HG02943 (cell line): ENCODE measurements around the gene AMHR2.

Source experiments
- ATAC-seq: cut with Tn5 transposase; IDR thresholded peaks from one replicate; pipeline ENCODE4 v1.9.1; 2021; ENCODE audit warnings: mild to moderate bottlenecking, low read depth, moderate library complexity; ENCODE audit not compliant: unreplicated experiment

Gene AMHR2

GRCh38 chr12:53451661-53452158 is 28.1 kb downstream of the AMHR2 start, which contains the start of gene PCBP2:
TSS of gene PCBP2 (plus strand) at chr12:53452102. CDS start at chr12:53454801, 2,699 bp downstream.
- ATAC-seq = peak; percentile 94

- ATAC-seq = no peak
Measured at GRCh38 chr12:53452159-53453077, 28.8 kb downstream of the AMHR2 start.

- ATAC-seq = no peak
Measured at GRCh38 chr12:53453953-53454640, 30.4 kb downstream of the AMHR2 start.

DNA sequence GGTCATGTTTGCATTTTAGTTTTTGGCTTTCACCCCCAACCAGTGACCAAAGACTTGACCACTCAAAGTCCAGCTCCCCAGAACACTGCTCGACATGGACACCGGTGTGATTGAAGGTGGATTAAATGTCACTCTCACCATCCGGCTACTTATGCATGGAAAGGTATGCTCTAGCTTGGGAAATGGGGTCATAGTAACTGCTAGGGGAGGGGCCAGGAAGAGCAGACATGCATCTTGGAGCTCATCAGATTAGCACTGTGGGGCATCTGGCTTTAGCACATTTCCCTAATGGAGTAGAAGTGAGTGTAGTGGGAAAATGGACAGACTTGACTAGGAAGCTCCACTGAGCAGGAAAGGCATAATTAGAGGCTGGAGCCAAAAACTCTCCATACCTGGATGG is 31.1 kb downstream of the AMHR2 start:
- ATAC-seq = no peak

DNA sequence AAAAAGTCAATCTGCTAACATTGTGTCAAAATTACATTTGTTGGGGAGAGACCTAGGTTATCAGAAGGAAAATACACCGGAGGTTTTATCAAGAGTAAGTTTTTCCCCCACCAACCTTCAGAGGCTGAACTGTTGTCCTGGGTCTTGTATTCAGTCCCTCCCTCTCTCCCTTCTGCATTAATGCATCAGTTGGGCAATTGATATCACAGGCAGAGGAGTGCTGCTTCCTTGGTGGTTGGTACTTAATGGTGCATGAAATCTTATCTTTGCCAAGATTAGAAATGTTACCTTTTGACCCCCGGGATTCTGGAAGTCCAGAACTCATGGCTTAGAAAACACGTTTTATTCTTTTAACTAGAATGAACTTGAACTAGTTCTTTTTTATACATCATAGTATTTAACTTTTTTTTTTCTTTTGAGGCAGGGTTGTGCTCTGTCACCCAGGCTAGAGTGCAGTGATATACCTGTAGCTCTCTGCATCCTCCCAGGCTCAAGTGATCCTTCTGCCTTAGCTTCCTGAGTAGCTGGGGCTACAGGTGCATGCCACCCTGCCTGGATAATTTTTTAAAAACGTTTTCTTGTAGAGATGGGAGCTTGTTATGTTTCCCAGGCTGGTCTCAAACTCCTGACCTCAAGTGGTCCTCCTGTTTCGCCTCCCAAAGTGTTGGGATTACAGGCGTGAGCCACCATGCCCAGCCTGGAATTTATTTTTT is 33.2 kb downstream of the AMHR2 start:
- ATAC-seq = no peak

DNA sequence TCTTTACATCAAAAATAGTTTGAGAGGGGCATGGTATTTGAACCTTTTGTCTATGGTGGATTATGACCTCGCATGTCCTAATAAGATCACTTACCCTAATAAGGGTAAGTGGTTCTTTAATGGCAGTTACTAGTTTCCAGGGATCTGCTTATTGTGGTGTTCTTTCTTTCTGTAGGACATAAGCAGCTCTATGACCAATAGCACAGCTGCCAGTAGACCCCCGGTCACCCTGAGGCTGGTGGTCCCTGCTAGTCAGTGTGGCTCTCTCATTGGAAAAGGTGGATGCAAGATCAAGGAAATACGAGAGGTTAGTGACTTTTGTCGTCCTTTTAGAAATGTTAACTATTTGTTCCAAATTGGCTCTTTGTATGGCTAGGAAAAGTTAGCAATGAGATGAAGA is 35.4 kb downstream of the AMHR2 start:
- ATAC-seq = no peak

- no peak for ATAC-seq
Measured at GRCh38 chr12:53461059-53461458, 37.4 kb downstream of the AMHR2 start.

GRCh38 chr12:53461591-53461990 is 37.9 kb downstream of the AMHR2 start:
- ATAC-seq = no peak

DNA sequence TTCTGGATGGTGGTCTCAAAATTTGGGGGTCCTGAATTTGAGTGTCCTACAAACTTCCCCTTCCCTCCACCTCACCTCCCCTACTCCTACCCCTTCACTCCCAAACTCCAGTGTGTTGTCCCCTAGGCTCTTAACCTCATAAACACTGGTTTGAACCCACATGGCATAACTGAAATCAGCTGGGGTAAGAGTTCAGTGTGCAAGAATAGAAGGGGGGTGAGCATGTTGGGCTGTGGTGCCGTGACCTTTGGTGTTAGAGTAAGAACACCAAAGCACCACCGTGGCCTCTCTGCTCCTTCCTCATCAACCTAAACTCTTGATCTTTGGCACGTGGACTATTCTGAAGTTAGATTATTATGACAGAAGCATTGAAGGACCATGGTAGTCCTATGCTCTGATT is 39.3 kb downstream of the AMHR2 start:
- ATAC-seq = no peak

DNA sequence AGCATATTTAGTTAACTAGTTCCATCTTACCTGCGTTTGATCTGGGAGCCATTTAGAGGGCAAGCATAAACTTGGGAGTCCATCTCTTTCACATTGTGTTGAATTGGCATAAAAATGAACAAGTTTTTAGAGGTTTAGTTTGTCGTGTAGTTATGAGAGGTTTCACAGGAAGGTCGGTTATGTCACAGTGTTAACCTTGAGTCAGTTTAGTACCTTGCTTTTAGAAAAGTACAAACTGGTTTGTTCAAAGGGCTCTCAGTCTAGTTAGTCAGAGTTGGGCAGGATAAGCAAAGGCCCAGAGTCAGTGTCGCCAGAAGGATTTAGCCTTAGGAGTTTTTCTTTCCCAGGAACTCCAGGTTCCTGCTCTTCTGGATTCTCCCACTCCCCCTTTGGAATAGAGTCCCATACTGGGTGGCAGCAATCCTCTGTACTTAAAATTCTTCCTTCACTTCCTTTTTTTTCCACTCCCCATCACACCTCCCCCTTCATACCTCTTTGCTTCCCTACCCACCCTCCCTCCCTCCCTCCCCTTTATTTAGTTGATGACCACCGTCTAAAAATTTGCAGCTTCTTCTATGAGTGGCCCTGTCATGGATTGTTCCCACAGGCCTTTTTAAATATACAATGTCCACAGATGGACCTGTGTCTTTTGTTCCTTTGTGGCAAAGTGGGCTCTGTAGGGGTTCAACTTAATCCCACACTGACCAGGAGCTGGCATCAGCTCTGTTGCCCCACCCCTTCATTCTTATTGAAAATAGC is 40.3 kb downstream of the AMHR2 start:
- ATAC-seq = no peak

GRCh38 chr12:53464685-53465418 is 41.2 kb downstream of the AMHR2 start:
- no peak for ATAC-seq

GRCh38 chr12:53465679-53466078 is 42.0 kb downstream of the AMHR2 start:
- ATAC-seq = no peak

GRCh38 chr12:53466640-53467039 is 43.0 kb downstream of the AMHR2 start:
- no peak for ATAC-seq

- ATAC-seq = no peak
Measured at GRCh38 chr12:53467082-53467481, 43.4 kb downstream of the AMHR2 start.

- no peak for ATAC-seq
Measured at GRCh38 chr12:53467880-53468279, 44.2 kb downstream of the AMHR2 start.

GRCh38 chr12:53468282-53468681 is 44.6 kb downstream of the AMHR2 start:
- ATAC-seq = no peak

DNA sequence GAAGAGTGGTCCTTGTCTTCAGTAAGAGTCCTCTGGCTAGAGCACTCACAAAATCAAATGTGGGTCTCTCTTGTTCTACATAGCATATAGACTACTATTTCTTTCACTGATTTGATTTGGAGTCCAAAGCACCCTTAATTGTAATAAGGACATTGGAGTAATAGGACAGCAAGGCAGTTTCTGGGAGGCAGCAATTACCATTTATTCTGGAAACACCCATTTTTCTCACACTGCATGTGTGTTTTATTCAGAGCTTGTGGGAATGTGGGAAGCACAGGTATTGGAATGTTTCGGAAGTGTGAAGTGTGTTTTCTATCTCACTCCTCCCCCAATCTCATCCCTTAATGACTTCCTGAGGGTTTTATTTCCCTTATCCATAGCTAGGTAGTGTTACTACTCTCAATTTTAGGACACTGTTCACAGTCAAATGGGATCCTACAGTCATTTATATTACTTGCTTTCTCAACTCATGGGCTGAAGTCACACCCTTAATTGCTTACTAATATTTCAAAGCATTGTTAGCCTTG is 48.5 kb downstream of the AMHR2 start:
- no peak for ATAC-seq

- ATAC-seq = no peak
Measured at GRCh38 chr12:53474077-53474476, 50.4 kb downstream of the AMHR2 start.

- no peak for ATAC-seq
Measured at GRCh38 chr12:53474819-53475218, 51.2 kb downstream of the AMHR2 start.
